ENCODE measurements around the gene LMO2. TPM values are rescaled to one million over a fixed set of nuclear protein-coding genes. Genes with fewer than 3 reads are reported as not detected.

Gene LMO2
- total RNA-seq: 1.4 and 2.4 TPM in 2 replicates

GRCh38 chr11:33891714-33892327 lies at the start of gene LMO2:
Gene LMO2 (minus strand): TSS chr11:33892076. CDS start chr11:33869716, 22,360 bp downstream.

Other genes with a start within 250 kb of the LMO2 start
- not detected in 2 replicates for gene C11orf91, start 191.2 kb downstream of the LMO2 start, total RNA-seq
- 530 and 576 TPM in 2 replicates for gene CD59, start 155.7 kb downstream of the LMO2 start, total RNA-seq
- gene FBXO3, start 117.6 kb downstream of the LMO2 start, total RNA-seq: 22.7 and 25.4 TPM in 2 replicates
- 172 and 179 TPM in 2 replicates for gene CAPRIN1, start 159.7 kb upstream of the LMO2 start, total RNA-seq
- gene NAT10, start 213.6 kb upstream of the LMO2 start, total RNA-seq: 22.3 and 28.5 TPM in 2 replicates